Nephron progenitor cell (in vitro differentiated cells): ENCODE data around the gene NFIX.

ENCODE experiments used
- DNase-seq: peaks from one replicate; pipeline ENCODE4 v3.0.0; 2021
- H3K27ac Mint-ChIP-seq: 2 replicates; pipeline ENCODE4 v1.8.0; 2021; ENCODE audit warnings: mild to moderate bottlenecking, moderate library complexity, mixed read lengths
- H3K27me3 Mint-ChIP-seq: 2 replicates; pipeline ENCODE4 v1.8.0; 2021; ENCODE audit warnings: mild to moderate bottlenecking, low read depth, mixed read lengths; ENCODE audit not compliant: poor library complexity
- H3K36me3 Mint-ChIP-seq: 2 replicates; pipeline ENCODE4 v1.8.0; 2021; ENCODE audit warnings: low read depth, mixed read lengths
- H3K4me1 Mint-ChIP-seq: 2 replicates; pipeline ENCODE4 v1.8.0; 2021; ENCODE audit warnings: mixed read lengths
- H3K4me3 Mint-ChIP-seq: 2 replicates; pipeline ENCODE4 v1.8.0; 2021; ENCODE audit warnings: mild to moderate bottlenecking, moderate library complexity, mixed read lengths
- H3K9me3 Mint-ChIP-seq: 2 replicates; pipeline ENCODE4 v1.8.0; 2021; ENCODE audit warnings: mild to moderate bottlenecking, moderate library complexity, mixed read lengths
- TF ChIP-seq, protein P1 (sequence below): fragments of 200-600 bp; sonication (generic); IDR thresholded peaks from 2 replicates; pipeline ENCODE4 v1.5.0; 2021; ENCODE audit warnings: antibody characterized with exemption

The NFIX gene

DNA sequence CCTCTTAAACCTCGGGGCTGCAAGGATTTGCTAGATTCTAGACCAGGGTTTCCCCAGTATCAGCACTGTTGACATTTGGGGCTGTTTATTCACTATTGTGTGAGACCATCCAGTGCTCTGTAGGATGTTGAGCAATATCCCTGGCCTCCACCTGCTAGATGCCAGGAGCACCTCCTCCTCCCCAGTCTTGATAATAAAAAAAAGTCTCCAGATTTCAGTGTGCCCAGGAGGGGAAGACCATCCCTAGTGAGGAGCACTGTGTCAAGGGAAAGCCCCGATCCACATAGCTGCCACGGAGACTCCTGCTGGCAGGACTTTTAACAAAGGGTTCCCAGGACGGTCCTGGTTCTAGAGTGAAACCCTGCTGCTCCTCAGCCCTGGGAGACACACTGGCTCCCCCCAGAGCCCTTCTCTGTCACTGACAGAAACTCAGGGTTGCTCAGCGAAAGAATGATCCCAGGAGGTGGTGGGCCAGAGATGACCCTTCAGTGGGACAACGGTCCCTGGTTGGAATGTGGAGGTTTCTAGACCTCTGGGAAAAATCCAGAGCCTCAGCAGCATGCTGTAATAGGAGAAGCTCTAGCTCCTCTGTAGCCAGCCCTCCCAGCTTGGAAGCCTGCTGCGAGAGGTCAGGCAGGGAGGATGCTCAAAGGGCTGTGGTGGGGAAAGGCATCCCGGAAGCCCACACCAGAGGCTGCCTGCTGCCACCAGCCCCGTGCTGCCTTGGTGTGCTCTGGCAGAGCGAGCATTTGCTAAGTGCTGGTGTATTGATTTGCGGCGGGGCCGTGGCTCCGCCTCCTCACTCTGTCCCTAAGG is 87.1 kb downstream of the NFIX start:
- Mint-ChIP-seq H3K27me3 (peaks cover 67% of the 10 kb centered on the region), H3K27ac (no peak overlapping the region), H3K9me3 (no peaks in the 10 kb centered on the region), H3K4me3 (no peak overlapping the region), H3K36me3 (no peaks in the 10 kb centered on the region), H3K4me1 (peaks cover 40% of the 10 kb centered on the region)
- TF ChIP-seq, protein P1, sequence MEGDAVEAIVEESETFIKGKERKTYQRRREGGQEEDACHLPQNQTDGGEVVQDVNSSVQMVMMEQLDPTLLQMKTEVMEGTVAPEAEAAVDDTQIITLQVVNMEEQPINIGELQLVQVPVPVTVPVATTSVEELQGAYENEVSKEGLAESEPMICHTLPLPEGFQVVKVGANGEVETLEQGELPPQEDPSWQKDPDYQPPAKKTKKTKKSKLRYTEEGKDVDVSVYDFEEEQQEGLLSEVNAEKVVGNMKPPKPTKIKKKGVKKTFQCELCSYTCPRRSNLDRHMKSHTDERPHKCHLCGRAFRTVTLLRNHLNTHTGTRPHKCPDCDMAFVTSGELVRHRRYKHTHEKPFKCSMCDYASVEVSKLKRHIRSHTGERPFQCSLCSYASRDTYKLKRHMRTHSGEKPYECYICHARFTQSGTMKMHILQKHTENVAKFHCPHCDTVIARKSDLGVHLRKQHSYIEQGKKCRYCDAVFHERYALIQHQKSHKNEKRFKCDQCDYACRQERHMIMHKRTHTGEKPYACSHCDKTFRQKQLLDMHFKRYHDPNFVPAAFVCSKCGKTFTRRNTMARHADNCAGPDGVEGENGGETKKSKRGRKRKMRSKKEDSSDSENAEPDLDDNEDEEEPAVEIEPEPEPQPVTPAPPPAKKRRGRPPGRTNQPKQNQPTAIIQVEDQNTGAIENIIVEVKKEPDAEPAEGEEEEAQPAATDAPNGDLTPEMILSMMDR, result peak; percentile 22
- peak; percentile 61 for DNase-seq

DNA sequence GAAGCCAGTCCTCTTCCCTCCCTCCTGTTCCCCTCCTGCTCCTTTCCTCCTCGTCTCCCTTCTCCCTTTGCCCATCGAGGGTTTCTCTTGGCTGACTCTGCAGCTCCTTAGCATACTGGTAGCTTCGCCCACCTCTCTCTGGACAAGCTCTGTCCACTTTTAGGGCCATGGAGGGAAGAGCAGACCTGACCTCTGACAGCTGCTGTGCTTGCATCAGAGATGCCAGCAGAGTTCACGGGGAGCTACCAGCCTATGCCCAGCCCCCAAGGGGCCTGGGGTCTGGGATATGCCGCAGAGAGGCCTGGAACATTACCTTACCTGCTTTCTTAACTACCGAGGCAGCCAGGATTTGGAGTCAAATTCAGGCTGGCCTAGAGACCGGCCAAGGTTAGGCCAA is 87.7 kb downstream of the NFIX start:
- H3K27ac Mint-ChIP-seq, result peak overlapping the region; percentile 45
- TF ChIP-seq, protein P1, result no peak
- H3K27me3 Mint-ChIP-seq, result peaks cover 67% of the 10 kb centered on the region
- no peaks in the 10 kb centered on the region for H3K36me3 Mint-ChIP-seq
- peaks cover 34% of the 10 kb centered on the region for H3K4me1 Mint-ChIP-seq
- no peak for DNase-seq
- H3K9me3 Mint-ChIP-seq, result no peaks in the 10 kb centered on the region
- H3K4me3 Mint-ChIP-seq, result no peak overlapping the region

DNA sequence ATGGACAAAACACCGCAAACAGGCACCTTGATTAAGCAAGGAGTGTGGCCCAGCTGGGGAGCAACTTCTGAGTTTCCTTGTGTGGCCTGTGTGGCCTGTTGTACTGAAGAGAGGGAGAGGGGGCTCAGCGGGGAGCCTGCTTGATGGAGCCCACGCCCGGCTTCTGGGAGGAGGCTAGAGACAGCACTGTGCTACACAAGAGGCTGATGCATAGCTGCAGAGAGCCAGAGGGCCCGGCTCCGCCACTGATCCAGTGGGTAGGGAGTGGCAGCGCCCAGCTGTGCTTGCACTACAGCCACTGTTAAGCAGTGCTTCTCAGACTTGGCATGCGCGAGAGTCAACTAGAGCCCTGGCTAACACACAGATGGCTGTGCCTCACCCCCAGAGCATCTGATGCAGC is 88.4 kb downstream of the NFIX start:
- no peak overlapping the region for H3K27ac Mint-ChIP-seq
- H3K4me1 Mint-ChIP-seq, result peaks cover 32% of the 10 kb centered on the region
- peaks cover 69% of the 10 kb centered on the region for H3K27me3 Mint-ChIP-seq
- TF ChIP-seq, protein P1, result no peak
- no peak for DNase-seq
- no peaks in the 10 kb centered on the region for H3K9me3 Mint-ChIP-seq
- H3K4me3 Mint-ChIP-seq, result no peak overlapping the region
- H3K36me3 Mint-ChIP-seq, result no peaks in the 10 kb centered on the region

DNA sequence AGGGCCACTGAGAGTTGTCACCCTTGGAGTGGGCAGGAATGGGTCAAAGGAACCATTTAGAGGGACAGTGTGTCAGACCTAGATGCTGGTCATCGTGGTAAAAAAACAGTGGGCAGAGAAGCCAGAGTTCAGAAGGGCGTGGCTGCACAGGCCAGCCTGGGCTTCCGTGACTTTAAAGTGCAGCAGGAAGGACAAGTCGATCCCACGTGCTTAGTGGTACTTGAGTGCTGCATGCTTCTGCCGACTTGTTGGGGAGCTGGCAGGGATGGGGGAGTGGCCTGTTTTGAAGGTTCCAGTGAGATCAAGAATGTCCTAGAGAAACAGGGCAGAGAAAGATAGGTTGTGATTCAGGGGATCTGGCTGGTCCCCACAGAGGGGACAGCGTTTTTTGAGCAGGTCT is 90.4 kb downstream of the NFIX start:
- DNase-seq, result no peak
- Mint-ChIP-seq H3K4me3 (no peak overlapping the region), H3K36me3 (no peaks in the 10 kb centered on the region), H3K27me3 (peaks cover 80% of the 10 kb centered on the region), H3K9me3 (no peaks in the 10 kb centered on the region), H3K27ac (no peak overlapping the region), H3K4me1 (peaks cover 28% of the 10 kb centered on the region)
- TF ChIP-seq, protein P1, result no peak

DNA sequence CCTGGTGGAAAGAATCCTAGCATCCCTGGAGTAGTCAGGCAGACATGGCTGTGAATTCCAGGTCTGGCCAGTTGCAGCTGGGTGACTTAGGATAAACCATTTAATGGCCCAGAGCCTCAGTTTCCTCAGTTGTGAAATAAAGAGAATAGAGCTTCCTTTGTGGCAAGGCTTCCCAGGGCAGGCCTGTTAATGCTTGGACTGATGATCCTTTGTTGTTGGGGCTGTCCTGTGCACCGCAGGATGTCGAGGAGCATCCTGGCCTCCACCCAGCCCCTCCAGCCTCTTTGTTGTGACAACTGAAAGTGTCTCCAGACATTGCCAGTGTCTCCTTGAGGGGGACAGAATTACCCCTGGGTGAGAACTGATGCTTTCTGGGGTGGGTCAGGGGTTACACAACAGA is 91.1 kb downstream of the NFIX start:
- TF ChIP-seq, protein P1, result no peak
- H3K36me3 Mint-ChIP-seq, result no peaks in the 10 kb centered on the region
- no peak for DNase-seq
- H3K27me3 Mint-ChIP-seq, result peaks cover 84% of the 10 kb centered on the region
- no peaks in the 10 kb centered on the region for H3K9me3 Mint-ChIP-seq
- no peak overlapping the region for H3K27ac Mint-ChIP-seq
- peaks cover 29% of the 10 kb centered on the region for H3K4me1 Mint-ChIP-seq
- no peak overlapping the region for H3K4me3 Mint-ChIP-seq

DNA sequence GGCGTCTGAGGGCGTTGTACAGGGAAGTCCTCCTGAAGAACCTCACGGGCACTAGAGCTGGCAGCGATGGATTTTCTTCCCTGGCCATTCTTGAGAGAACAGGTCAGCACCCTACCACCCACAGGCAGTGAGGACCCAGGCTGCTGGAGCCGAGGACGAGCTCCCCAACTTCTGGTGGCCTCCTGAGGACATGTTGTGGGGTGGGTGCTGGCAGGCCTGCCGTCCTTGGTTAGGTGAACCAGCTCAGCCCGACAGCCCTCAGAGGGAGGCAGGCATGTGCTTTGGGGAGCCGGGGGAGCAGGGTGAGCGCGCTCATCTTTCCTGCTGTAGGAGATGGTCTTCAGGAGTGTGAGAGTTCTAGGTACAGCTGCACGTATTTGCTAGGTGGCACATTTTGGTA is 92.0 kb downstream of the NFIX start:
- Mint-ChIP-seq H3K9me3 (no peaks in the 10 kb centered on the region), H3K27me3 (peaks cover 84% of the 10 kb centered on the region), H3K4me1 (peaks cover 28% of the 10 kb centered on the region)

More for the DNA sequence above, 92.0 kb downstream of the NFIX start:
- TF ChIP-seq, protein P1, result no peak
- Mint-ChIP-seq H3K4me3 (no peak overlapping the region), H3K27ac (no peak overlapping the region), H3K36me3 (no peaks in the 10 kb centered on the region)
- DNase-seq, result no peak
